Measurements from ENCODE around the gene PSD2.

DNA sequence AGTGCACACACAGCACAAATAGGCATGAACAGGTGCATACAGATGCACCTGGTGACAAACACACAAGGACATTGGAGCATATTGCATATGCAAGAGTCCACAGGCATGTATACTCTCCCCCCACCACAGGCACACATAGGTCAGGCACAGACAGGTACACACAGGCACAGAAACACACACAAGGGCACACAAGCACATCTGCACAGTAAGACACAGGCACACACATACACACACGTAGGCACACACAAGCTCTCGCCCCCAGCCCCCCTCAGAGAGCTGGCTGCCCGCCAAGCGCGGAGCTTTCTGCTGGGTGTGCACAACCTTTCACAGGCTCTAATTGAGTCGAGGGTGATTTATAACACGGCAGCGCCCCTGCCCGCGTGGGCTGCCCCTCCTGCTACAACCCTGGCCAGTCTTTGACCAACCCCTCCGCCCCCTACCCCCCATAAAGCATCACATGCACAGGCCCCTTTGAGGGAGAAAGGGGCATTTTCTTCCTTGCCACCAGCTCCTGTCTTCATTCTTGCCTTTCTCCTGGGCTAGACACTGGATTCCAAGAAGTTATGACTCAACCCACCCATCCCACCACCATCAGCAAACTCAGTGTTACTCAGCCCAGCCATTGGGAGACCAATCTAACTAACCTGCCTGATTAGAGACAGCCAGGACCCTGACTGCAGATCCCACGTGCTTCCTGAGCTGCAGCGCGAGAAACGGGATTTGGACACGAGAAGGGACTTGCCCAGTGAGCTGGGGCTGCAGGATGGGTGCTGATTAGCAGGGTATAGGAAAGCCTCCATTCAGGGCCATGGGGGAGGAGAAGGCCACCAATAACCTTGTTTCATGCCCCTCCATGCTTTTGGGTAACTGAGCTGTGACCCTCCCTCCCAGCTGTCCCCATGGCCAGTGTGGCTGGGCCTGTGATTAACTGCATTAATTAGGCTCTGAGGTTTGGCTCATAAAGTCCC, 42.8 kb upstream of the PSD2 start:
- TF ChIP-seq, protein P1, sequence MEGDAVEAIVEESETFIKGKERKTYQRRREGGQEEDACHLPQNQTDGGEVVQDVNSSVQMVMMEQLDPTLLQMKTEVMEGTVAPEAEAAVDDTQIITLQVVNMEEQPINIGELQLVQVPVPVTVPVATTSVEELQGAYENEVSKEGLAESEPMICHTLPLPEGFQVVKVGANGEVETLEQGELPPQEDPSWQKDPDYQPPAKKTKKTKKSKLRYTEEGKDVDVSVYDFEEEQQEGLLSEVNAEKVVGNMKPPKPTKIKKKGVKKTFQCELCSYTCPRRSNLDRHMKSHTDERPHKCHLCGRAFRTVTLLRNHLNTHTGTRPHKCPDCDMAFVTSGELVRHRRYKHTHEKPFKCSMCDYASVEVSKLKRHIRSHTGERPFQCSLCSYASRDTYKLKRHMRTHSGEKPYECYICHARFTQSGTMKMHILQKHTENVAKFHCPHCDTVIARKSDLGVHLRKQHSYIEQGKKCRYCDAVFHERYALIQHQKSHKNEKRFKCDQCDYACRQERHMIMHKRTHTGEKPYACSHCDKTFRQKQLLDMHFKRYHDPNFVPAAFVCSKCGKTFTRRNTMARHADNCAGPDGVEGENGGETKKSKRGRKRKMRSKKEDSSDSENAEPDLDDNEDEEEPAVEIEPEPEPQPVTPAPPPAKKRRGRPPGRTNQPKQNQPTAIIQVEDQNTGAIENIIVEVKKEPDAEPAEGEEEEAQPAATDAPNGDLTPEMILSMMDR (IDR thresholded peaks at IDR 0.05) = no peak
- TF ChIP-seq POLR2A (IDR thresholded peaks at IDR 0.05) = no peak

Measured in right lobe of liver (tissue), 4 donors.